HL-60/S4 treated with phorbol 12-myristate 13-acetate at 8.2 ng/mL for 4 days and 3 days (cell line): ENCODE measurements around the gene CSAG3.
"Not testable (repeated sequence)": the region's sequence is repeated elsewhere in the genome, so short reads cannot be mapped to it uniquely, and the experiment has no call there.

Experiments used
- in situ Hi-C: fragments of 300-500 bp; cut with MboI; formaldehyde crosslinking; loops from 2 replicates; pipeline ENCODE4 v1.15.0; 2022; ENCODE audit warnings: low sequenced_read_pairs

The CSAG3 gene

GRCh38 chrX:152758918-152759317, at the start of gene CSAG3:
CSAG3 (plus strand) TSS chrX:152759218.
- in situ Hi-C loops, result not testable (repeated sequence)

GRCh38 chrX:152713195-152713594, 45.8 kb upstream of the CSAG3 start:
- in situ Hi-C loops, result not testable (repeated sequence)

GRCh38 chrX:152713815-152714787, 44.9 kb upstream of the CSAG3 start, which contains the start of gene MAGEA2B:
MAGEA2B (plus strand) TSS chrX:152714628; CDS start chrX:152717107, 2,479 bp downstream.
- in situ Hi-C loops, result not testable (repeated sequence)

- in situ Hi-C loops, result no loop called here
These were observed 33.6 kb upstream of the CSAG3 start for GRCh38 chrX:152725409-152725808.

GRCh38 chrX:152733261-152733975, 25.6 kb upstream of the CSAG3 start, which contains the start of the genes CSAG1 and MAGEA12:
CSAG1 (minus strand) TSS chrX:152733721; CDS start chrX:152732460, 1,261 bp downstream.
MAGEA12 (plus strand) TSS chrX:152733757; CDS start chrX:152736162, 2,405 bp downstream.
- in situ Hi-C loops, result no loop called here

- in situ Hi-C loops, result not testable (repeated sequence)
These were observed 24.7 kb upstream of the CSAG3 start for GRCh38 chrX:152734143-152734858.

GRCh38 chrX:152735101-152735500, 23.9 kb upstream of the CSAG3 start:
- in situ Hi-C loops, result no loop called here

GRCh38 chrX:152735860-152736511, 23.0 kb upstream of the CSAG3 start:
- in situ Hi-C loops, result no loop called here

- in situ Hi-C loops, result not testable (repeated sequence)
These were observed 22.5 kb upstream of the CSAG3 start for GRCh38 chrX:152736528-152736927.

- in situ Hi-C loops, result no loop called here
These were observed 20.5 kb upstream of the CSAG3 start for GRCh38 chrX:152738560-152738959.

- in situ Hi-C loops, result not testable (repeated sequence)
These were observed 5.0 kb upstream of the CSAG3 start, which contains the start of gene MAGEA2 for GRCh38 chrX:152753686-152754650. MAGEA2 (minus strand) TSS chrX:152753842; CDS start chrX:152751363, 2,479 bp downstream.

- in situ Hi-C loops, result not testable (repeated sequence)
These were observed 4.1 kb upstream of the CSAG3 start for GRCh38 chrX:152754871-152755270.

- in situ Hi-C loops, result not testable (repeated sequence)
These were observed 526 bp downstream of the CSAG3 start for GRCh38 chrX:152759544-152759943.

- in situ Hi-C loops, result not testable (repeated sequence)
These were observed 2.6 kb downstream of the CSAG3 start for GRCh38 chrX:152761582-152761981.

GRCh38 chrX:152766562-152766961, 7.5 kb downstream of the CSAG3 start:
- in situ Hi-C loops, result not testable (repeated sequence)

GRCh38 chrX:152769549-152770289, 10.7 kb downstream of the CSAG3 start, which contains the start of gene MAGEA6:
MAGEA6 (minus strand) TSS chrX:152769689; CDS start chrX:152767650, 2,039 bp downstream.
- in situ Hi-C loops, result not testable (repeated sequence)

GRCh38 chrX:152787062-152787461, 28.0 kb downstream of the CSAG3 start:
- in situ Hi-C loops, result not testable (repeated sequence)

GRCh38 chrX:152798945-152799344, 39.9 kb downstream of the CSAG3 start:
- in situ Hi-C loops, result no loop called here
